Right lung (tissue), 10 donors: Measurements from ENCODE around the gene TUBA4B. TPM values are rescaled to one million over a fixed set of nuclear protein-coding genes. Genes with fewer than 3 reads are reported as not detected.

Source experiments
- DNase-seq, 2 donors: peaks; one replicate each; pipeline ENCODE4 v3.0.0-alpha.2; 2013
- long read RNA-seq, 8 donors: transcript quantifications; one replicate each; lab custom pipeline, GENCODE V29; 2026
- polyA plus RNA-seq, 5 donors: library from polyadenylated mRNA; unstranded; fragments of 120-200 nt; gene quantifications; one replicate each; pipeline versions ENCODE4 v1.2.1 to v1.2.3, GENCODE V29; 2013; ENCODE audit warnings: inconsistent platforms in 1 of 5, low replicate concordance in 1 of 5; ENCODE audit not compliant: insufficient read length in 5 of 5, insufficient read depth in 1 of 5

The TUBA4B gene
- 1 to 10 TPM in 4 of 5 donors, under 1 TPM in 1; 0.34 to 5.7 (median 4.3) TPM for polyA plus RNA-seq
- long read RNA-seq, donor 1, result 0 reads
- long read RNA-seq, donor 2, partial matches to known transcripts, result 5 of 5 reads
- long read RNA-seq, donor 2, other reads (novel, unspliced or antisense), result 0 of 5 reads
- long read RNA-seq, donor 3, partial matches to known transcripts, result 36 of 36 reads
- long read RNA-seq, donor 3, other reads (novel, unspliced or antisense), result 0 of 36 reads
- long read RNA-seq, donor 4, partial matches to known transcripts, result 17 of 17 reads
- long read RNA-seq, donor 4, other reads (novel, unspliced or antisense), result 0 of 17 reads
- long read RNA-seq, donor 5, result 0 reads
- long read RNA-seq, donor 6, partial matches to known transcripts, result 0 of 31 reads
- long read RNA-seq, donor 6, other reads (novel, unspliced or antisense), result 31 of 31 reads
- long read RNA-seq, donor 7, result 0 reads
- long read RNA-seq, donor 8, result 0 reads

DNA sequence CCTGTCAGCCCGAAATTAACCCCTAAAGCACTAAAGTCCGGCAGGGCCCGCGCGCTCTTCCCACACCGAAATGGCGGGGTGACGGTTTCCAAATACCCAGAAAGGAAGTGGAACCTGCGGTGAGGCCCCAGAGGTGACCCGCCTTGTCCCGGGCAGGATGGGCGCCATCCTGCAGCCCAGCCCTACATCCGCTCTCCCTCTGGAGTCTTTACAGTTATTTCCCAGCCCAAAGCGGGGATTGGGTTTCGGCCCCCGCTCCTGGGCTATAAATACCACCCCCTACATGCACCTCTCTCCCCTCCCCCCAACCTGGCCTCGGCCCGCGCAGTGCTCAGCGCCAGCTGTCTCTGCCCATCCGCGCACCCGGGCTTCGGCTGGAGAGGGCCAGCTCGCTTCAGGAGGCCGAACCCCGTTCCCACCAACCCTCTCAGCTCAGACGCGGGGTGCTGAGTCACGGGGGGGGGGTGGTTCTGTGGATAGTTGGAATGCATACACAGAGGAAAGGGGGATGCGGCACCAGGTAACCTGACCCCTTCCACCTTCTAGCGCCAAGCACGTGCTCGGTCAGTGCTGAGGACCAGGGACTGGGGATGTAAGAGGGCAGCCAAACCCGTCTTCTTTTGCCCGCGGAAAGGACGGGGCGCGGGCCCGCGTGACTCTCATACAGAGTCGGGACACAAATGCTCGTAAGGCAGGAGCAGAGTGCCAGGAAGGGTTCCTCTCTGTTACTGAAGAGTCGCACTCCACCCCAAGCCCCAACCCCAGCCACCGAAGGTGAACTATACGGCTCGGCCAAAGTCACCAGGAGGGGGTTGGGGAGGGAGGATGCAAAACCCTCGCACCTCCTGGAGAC lies at the start of gene TUBA4B:
Gene TUBA4B (plus strand): TSS at position 344 of the 853 bp plus-strand sequence. CDS start 165 bp downstream, at position 509.
- peak; percentile 7 to 10 for DNase-seq

DNA sequence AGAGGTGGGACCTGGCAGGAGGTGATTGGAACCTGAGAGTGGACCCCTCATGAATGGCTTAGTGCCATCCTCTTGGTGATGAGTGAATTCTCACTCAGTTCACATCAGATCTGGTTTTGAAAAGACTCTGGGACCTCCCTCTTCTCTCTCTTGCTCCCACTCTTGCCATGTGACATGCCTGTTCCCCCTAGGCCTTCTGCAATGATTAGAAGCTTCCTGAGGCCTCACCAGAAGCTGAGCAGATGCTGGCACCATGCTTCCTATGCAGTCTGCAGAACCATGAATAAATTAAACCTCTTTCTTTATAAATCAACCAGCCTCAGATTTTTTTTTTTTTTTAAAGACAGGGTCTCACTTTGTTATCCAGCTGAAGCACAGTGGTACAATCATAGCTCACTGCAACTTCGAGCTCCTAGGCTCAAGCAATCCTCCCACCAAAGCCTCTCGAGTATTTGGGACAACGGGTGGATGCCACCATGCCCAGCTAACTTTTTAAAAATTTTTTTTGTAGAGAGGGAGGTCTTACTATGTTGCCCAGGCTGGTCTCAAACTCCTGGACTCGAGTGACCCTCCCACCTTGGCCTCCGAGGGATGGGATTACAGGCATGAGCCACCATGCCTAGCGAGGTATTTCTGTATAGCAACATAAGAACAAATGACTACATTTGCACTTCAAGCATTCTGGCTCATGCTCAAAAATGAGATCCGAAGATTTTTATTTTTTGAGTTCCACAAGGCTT lies 48.4 kb upstream of the TUBA4B start:
- DNase-seq, result no peak

DNA sequence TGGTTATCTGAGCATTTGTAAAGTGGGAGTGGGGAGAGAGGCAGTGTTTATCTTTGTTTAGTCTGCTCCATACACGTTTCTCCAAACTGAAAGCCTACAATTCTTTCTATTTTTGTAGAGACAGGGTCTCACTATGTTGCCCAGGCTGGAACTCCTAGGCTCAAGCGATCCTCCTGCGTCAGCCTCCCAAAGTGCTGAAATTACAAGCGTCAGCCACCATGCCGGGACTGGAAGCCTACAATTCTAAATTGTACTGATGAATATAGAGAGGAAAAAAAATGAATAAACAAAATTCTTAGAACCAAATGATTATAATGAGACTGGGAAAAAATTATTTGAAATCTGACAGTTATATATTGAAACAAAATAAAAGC lies 47.9 kb upstream of the TUBA4B start:
- DNase-seq, result no peak

DNA sequence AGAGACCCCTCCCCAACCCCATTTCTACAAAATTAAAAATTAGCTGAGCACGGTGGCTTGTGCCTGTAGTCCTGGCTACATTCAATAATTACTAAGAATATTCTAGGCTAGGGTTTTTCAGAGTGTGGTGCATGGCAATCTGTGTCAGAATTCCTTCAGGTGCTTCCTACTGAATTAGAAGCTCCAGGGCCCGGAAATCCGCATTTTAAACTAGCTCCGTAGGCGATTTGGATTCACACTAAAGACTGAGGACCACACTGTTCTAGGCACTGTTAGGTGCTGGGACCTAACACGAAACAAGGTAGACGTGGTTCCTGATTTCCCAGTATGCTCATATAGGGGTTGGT lies 47.1 kb upstream of the TUBA4B start:
- DNase-seq, result no peak

DNA sequence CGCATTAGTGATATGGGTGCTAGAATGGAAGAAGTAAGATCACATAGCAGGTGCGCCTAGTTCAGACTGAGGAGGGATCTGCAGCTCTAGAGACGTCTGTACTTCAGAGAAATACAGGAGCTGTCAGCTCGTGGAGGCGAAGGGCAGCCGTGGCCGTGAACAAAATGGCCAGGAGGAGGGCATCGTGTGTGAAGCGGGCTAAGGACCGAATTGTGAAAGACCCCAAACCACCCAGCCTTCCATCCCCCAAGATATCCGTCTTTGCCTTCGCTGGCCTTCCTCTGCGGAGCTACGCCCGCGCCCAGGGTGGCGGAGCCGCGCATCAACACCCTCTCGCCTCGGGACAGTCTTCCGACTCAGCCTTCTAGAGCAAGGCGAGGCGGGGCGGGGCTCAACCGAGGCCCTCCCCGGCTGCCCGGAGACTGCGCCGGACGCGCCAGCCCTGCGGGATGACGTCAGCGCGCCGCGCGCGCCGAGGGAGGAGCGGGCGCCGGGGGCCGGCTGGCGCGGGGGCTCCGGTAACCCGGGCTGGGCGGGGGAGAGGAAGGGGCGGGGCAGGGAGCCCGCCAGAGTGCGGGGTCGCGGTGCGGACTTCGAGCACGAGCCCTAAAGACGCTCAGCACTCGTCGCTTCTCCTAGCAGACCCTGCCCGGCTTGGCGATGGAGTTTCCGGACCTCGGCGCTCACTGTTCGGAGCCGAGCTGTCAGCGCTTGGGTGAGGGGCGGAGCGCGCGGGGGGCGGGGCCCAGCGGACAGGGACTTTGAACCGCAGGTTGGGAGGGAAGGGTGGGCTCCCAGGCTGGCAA lies 46.5 kb upstream of the TUBA4B start, which contains the start of gene ZFAND2B:
Gene ZFAND2B (plus strand): TSS at position 455 of the 806 bp plus-strand sequence. CDS start 206 bp downstream, at position 661.
- peak; percentile 97 for DNase-seq

DNA sequence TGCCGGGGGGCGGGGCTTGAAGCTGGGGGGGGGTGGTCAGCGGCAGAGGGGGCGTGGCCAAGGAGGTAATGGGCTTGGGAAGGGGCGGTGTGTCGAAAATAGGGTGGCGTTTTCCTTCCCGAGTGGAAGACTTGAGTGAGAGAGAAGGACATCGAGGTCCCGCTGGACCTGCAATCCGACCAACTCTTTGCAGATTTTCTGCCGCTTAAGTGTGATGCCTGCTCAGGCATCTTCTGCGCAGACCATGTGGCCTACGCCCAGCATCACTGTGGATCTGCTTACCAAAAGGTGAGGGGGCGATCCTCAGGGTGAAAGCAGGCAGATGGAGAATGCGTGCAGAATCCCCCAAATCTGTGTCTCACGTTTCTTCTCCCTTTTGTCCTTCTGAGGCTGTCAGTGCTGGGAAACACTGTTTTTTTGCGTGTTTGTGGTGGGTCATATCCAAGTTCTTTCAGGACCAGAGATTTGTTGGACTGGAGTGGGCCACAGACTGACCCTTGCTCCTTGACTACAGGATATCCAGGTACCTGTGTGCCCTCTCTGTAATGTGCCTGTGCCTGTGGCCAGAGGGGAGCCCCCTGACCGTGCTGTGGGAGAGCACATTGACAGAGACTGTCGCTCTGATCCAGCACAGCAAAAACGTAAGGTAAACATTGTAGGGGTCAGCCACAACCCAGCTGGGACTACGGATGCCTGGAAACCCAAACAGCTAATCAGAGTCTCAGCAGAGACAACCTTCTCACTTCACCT lies 45.7 kb upstream of the TUBA4B start:
- DNase-seq, result no peak

DNA sequence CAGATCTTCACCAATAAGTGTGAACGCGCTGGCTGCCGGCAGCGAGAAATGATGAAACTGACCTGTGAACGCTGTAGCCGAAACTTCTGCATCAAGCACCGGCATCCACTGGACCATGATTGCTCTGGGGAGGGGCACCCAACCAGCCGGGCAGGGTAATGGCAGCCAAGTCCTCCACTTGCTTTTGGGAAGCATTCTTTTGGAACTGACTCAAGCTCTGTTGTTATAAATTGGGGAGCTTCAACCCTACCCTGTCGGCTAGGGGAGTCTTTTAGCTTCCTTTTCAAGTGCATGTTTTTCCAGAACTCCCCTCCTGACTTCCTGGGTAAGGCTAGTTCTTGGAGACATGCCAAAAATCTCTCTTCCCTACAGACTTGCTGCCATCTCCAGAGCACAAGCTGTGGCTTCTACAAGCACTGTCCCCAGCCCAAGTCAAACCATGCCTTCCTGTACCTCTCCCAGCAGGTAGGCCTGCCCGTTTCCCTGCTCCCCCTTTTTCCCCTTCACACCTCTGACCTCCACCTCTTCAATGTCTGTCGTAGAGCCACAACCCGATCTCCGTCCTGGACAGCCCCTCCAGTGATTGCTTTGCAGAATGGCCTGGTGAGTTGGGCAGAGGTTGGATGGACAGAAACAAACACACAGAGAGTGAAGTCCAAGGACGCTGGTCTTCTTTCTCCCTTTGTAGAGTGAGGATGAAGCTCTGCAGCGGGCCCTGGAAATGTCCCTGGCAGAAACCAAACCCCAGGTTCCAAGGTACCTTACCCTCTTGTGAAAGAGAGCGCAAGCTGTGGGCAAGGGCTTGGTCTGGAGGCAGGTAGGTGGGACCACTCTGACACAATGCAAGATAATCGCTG lies 44.9 kb upstream of the TUBA4B start:
- no peak for DNase-seq

DNA sequence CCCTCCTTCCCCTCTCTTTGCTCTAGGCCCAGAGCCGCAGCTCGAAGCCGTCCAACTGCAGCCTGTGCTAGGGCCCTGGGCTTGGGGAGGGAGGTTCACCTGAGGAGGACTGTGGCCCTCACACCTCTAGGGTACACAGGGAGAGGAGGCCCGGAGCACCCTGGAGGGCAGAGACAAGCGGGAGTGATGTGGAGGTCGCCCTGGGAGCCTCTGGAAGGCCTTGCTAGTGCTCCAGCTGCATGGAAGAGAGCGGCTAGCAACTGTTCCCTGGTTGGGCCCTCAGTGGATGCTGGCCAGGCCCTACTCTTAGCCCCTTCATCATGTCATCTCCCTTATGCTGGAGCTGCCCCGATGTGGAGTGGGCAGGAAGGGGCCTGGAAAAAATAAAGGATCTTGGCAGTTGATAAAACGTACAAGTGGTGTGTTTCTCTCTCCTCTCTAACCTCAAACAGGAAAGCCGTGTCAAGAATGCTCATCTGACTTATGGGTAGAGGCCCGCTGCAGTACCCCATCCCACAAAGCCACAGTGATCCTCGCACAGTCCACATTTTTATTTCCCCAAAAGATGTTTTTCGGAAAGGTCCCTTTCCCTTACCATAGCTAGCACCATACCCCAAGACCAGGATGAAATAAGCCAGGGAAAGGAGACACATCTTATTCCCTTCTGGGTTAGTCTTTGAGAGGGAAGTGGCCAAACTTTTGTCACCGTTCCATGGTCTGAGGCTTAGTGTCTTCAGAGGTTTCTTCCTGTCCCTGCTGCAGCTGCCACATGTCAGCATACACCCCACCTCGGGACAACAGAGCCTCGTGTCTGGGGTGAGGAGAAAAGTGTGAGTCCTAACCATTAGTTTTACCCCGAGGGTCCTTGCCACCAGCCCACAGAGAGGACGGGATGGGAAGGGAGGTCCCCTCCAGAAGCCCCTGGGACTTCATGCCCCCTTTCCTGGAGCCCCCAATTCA lies 43.5 kb upstream of the TUBA4B start:
- DNase-seq, result no peak

DNA sequence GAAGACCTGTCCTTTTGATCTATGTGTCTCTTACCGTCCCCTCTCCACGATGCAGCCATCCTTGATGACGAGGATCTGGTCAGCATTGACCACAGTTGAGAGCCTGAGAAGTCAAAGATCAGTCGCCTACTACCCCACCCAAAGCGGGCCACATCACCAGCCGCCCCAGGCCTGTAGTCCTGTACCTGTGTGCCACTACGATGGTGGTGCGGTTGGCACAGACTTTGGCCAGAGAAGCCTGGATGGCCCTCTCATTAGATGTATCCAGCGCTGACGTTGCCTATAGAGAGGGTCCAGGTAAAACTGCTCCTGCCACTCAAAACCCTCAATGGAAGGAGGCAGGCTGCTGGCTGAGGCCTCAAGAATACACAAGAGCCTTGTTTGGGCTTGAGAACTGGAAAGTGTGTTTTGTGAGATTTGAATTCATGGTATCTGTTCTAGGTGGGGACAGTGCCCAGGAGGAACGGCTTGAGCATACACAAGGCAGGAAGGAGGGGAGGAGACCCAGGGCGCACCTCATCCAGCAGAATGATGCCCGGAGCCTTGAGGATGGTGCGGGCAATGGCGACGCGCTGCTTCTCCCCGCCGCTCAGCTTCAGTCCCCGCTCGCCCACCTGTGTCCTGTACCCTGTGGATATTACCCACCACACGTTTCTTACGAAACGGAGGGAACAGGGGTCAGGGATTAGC lies 42.7 kb upstream of the TUBA4B start:
- no peak for DNase-seq

DNA sequence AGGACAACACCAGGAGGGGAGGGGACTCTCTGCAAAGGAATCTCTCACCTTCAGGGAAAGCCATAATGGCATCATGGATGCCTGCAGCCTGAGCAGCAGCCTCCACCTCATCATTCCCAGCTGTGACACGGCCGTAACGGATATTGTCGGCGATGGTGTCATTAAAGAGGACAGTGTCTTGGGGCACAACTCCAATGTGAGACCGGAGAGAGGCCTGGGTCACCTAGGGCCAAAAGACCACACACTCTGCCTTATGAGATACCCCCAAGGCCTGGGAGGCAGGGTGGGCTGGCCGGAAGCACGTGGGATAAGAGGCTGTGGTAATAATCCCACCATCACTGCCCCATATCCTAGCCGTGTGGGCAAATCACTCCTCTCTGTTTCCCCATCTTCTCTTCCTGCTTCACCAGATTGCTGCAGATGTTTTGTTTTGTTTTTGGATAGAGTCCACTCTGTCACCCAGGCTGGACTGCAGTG lies 42.1 kb upstream of the TUBA4B start:
- DNase-seq, result no peak

DNA sequence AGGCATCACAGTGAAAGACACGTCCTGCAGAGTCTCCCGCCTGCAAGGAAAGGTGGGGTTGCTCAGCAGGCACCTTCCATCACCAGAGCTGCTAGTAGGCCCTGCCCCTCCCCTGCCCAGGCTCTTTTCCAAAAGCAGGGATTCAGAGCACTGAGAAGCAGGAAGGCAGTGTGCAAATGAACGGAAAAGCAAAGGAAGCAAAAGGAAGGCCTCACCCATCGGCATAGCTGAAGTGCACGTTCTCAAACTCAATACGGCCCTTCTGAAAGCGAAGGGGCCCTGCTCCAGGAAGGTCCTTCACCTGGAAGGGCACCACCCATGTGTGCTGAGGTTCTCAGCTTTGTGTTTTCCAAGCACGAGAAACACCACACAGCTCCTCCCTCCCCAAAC lies 40.0 kb upstream of the TUBA4B start:
- no peak for DNase-seq

DNA sequence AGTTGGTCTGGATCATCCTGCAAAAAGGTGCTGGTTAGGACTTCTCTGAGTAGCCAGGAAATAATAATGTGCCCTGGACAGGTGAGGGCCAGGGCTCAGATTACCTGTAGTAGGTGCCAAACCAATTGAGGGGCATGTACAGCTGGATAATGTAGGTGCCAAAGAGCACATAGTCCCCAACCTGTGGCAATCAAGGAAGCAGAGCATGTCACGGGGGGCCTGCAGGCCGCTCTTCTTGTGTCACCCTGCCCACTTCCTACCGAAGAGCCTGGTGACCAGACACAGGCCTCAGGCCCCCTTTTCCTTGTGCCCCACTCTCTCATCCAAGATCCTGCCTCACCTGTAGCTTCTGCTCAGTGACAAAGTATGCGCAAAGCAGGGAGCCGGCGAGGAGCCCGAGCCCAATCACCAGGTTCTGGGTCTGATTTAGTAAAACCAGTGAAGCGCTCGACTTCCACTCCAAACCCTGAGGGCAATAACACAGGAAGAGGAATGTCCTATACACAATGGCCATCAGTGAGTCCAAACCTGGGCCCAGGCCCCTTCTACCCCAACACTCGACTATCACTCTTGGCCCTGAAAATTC lies 39.5 kb upstream of the TUBA4B start:
- DNase-seq, result no peak

DNA sequence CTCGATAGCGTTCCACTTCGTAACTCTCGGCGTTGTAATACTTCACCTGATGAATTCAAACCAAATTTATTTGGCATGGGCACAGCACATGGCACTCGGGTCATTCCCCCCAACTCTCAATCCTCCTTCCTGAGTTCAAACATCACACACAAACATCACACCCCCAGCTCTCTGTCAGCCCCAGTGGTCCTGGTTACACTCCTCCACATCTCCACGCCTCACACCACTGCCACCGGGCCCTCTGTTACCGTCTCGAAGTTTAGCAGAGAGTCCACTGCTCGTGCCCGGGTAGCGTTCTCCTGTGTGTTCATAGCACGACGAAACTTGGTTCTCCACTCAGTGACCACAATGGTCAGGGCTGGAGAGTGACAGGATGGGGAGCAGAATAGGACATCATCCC lies 38.9 kb upstream of the TUBA4B start:
- DNase-seq, result no peak

DNA sequence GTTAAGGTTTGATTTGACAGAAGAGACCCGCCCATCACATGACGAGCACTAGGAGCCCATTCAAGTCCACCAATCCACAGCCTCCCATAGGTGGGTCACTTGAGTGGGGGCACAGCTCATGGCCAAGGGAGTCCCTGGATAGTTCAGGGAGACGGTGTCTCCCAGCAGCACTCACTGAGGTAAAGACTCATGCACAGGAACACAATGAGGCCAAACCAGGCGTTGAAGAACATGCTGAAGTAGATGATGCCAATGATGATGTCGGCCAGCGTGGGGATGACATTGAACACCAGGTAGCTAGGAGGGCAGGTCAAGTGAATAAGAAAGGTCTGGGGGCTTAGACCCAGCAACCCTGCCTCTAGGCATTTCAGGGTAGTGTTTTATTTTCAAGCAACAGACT lies 38.3 kb upstream of the TUBA4B start:
- no peak for DNase-seq

DNA sequence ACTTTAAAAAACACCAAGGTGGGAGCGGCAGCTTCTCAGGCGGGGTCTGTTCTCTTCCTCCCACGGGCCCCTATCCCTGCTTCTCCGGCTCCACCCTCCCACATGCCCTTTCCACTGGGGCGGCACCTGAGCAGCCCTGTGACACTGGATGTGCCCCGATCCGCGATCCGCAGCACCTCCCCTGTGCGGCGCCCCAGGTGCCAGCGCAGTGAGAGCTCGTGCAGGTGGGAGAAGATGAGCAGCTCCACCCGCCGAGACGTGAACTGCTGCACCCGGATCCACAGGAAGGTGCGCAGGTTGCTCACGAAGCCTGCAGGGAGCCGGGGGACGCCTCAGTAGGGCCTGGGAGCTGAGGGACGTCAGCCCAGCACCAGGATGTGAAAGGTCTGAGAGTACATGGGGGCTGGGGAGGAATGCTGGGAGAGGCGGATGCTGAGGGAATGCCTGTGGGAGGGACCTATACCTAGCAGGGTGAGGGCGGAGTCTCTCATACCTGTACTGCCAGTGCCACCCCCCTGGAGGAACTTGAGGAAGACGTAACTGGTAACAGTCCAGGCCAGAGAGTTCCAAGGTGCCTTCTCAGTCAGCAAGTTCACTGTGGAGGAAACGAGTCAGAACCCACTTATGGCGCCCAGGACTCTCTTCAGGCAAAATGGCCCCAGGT lies 37.0 kb upstream of the TUBA4B start:
- DNase-seq, result no peak

DNA sequence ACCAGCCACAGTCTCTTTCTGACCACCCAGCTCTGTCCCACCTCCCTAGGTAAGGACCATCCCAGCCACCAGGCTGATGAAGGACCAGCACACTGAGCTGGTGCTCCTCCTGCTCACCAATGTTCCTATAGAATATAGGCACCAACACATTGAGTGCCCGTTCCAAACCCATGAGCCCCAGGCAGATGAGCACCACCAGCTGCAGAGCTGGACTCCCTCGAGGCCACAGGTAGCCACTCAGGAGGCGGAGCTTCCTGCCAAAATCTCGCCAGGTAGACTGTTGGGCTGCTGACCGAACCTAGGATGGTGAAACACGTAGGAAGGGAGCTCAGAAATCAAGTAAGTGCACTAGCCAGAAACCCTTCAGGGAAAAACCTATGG lies 36.5 kb upstream of the TUBA4B start:
- DNase-seq, result no peak
